ENCODE measurements around the gene LGALS4.
A peak's percentile ranks its signal among the peaks of the same experiment; 100 is the strongest.

LGALS4 gene

GRCh38 chr19:38851622-38852230 lies 39.0 kb upstream of the LGALS4 start:
- H3K4me3 ChIP-seq (ENCODE audit: low read depth, low read length): peak overlapping the region; percentile 88
- no peak for TF ChIP-seq CTCF (IDR thresholded peaks at IDR 0.05; ENCODE audit: insufficient read depth, low read depth, low read length, missing control alignments)
- peak; percentile 97 for DNase-seq (ENCODE audit: low read depth)

GRCh38 chr19:38850976-38851621 lies 38.4 kb upstream of the LGALS4 start:
- no peak for TF ChIP-seq CTCF (IDR thresholded peaks at IDR 0.05; ENCODE audit: insufficient read depth, low read depth, low read length, missing control alignments)
- peak; percentile 36 for DNase-seq (ENCODE audit: low read depth)

GRCh38 chr19:38850436-38850975 lies 37.8 kb upstream of the LGALS4 start:
- TF ChIP-seq CTCF (IDR thresholded peaks at IDR 0.05; ENCODE audit: insufficient read depth, low read depth, low read length, missing control alignments): no peak
- H3K4me3 ChIP-seq (ENCODE audit: low read depth, low read length): peak overlapping the region; percentile 88
- no peak for DNase-seq (ENCODE audit: low read depth)

More at GRCh38 chr19:38850976-38851621, 38.4 kb upstream of the LGALS4 start:
- peak overlapping the region; percentile 88 for H3K4me3 ChIP-seq (ENCODE audit: low read depth, low read length)

GRCh38 chr19:38849860-38850435 lies 37.2 kb upstream of the LGALS4 start, which contains the start of gene HNRNPL:
HNRNPL (minus strand) TSS chr19:38849986; CDS start chr19:38849966, 20 bp downstream.
- TF ChIP-seq CTCF (IDR thresholded peaks at IDR 0.05; ENCODE audit: insufficient read depth, low read depth, low read length, missing control alignments): peak; percentile 28
- DNase-seq (ENCODE audit: low read depth): peak; percentile 100
- peak within 1 kb of the TSS; percentile 95 for H3K4me3 ChIP-seq (ENCODE audit: low read depth, low read length)

GRCh38 chr19:38849147-38849859 lies 36.6 kb upstream of the LGALS4 start:
- H3K4me3 ChIP-seq (ENCODE audit: low read depth, low read length): peak overlapping the region; percentile 95
- TF ChIP-seq CTCF (IDR thresholded peaks at IDR 0.05; ENCODE audit: insufficient read depth, low read depth, low read length, missing control alignments): no peak

GRCh38 chr19:38848299-38849146 lies 35.8 kb upstream of the LGALS4 start:
- TF ChIP-seq CTCF (IDR thresholded peaks at IDR 0.05; ENCODE audit: insufficient read depth, low read depth, low read length, missing control alignments): no peak
- peak overlapping the region; percentile 95 for H3K4me3 ChIP-seq (ENCODE audit: low read depth, low read length)
- DNase-seq (ENCODE audit: low read depth): no peak

More at GRCh38 chr19:38849147-38849859, 36.6 kb upstream of the LGALS4 start:
- peak; percentile 98 for DNase-seq (ENCODE audit: low read depth)

Measured in GM12865 (cell line).